ENCODE measurements around the gene TMED9.
A peak's percentile ranks its signal among the peaks of the same experiment; 100 is the strongest.

GRCh38 chr5:177554474-177555111, 37.4 kb upstream of the TMED9 start, which contains the start of gene FAM193B:
- TF ChIP-seq EZH2 (IDR thresholded peaks at IDR 0.05) = no peak
- peak; percentile 61 for TF ChIP-seq POLR2AphosphoS5 (IDR thresholded peaks at IDR 0.05; ENCODE audit: borderline replicate concordance, low read depth, low read length)
- no peak for TF ChIP-seq FOXP2 (optimal IDR thresholded peaks at IDR 0.05; ENCODE audit: control extremely low read depth, extremely low read length, insufficient read depth)

Data from SK-N-MC (cell line).